GM03348 (cell line): Measurements from ENCODE around the gene ARAP1.
"Not testable (repeated sequence)": the region's sequence is repeated elsewhere in the genome, so short reads cannot be mapped to it uniquely, and the experiment has no call there.

Experiments
- DNase-seq: peaks from one replicate; pipeline ENCODE4 v3.0.0; 2012; ENCODE audit warnings: low spot score

ARAP1 gene

DNA sequence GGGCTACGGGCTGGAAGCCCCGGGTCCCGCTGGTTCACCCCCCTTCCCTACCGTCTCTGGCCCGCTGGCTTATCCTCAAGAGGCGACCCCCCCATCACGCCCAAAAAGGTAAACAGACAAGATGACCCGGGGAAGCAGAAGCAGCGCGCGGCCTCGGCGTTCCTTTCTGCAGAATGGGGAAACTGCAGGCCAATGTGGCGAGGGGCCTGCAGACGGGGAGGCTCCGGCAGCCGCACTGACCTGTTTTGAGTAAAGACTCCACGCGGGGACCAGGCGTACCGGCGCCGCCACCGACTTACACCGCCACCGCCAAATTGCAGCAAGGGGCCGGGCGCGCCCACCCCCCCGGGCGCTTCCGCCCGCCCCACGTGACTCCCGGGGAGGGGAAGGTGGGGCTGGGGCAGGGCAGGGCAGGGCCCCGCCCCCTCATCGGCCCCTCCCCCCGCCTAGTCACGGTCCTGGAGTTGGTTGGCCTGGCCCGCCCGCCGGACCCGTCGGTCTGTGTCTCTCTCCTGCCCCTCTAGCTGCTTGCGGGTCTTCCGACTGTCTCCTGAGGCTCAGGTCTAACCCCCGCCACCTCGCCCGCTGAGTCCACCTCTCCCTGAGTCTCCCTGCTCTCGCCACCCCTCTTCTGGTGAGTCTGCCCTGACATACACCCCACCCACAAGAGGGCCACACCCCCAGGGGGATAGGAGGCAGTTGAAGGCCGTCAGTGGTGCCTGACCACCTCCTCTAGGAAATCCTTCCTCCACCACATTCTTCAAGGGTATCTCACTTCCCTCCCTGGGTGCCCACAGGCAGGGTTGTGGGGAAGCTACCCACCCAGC is at the start of gene ARAP1:
ARAP1 (minus strand) TSS at position 321 of the 827 bp plus-strand sequence. CDS start 25,280 bp downstream, outside the sequence.
- DNase-seq: peak; percentile 98

DNA sequence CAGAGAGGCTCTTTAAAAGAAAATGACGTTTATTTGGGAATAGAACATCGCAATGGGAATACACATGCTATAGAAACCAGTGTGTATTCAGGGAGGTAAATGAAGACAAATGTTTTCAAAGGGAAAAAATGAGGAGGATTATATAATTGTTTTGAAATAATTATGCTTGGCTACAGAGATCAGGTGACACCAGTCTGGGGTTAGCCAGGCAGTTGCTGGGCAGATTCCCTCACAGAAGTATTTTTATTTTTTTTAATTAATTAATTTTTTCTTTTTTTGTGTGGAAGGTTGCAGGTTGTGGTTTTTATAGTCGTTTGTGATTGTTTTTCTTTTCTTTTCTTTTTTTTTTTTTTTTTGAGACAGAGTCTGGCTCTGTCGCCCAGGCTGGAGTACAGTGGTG is 47.2 kb upstream of the ARAP1 start:
- DNase-seq: no peak

DNA sequence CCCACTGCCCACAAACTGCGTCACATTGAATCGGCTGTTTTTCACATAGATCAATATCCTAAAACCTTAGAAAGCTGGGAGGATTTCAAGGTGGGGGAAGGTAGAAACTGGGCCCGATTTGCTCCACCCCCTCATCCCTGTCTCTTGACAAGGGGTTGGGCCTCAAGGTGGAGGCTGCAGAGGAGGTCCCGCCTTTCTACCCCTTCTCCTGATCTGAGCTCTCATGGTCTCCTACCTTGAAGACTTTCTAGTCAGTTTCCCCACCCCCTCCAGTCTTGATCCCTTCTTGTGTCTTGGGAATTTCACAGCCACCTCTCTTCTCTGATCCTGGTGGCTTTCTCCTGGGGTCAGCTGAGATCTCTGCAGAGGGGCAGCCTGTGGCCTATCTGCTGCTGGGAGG is 46.2 kb upstream of the ARAP1 start:
- no peak for DNase-seq

DNA sequence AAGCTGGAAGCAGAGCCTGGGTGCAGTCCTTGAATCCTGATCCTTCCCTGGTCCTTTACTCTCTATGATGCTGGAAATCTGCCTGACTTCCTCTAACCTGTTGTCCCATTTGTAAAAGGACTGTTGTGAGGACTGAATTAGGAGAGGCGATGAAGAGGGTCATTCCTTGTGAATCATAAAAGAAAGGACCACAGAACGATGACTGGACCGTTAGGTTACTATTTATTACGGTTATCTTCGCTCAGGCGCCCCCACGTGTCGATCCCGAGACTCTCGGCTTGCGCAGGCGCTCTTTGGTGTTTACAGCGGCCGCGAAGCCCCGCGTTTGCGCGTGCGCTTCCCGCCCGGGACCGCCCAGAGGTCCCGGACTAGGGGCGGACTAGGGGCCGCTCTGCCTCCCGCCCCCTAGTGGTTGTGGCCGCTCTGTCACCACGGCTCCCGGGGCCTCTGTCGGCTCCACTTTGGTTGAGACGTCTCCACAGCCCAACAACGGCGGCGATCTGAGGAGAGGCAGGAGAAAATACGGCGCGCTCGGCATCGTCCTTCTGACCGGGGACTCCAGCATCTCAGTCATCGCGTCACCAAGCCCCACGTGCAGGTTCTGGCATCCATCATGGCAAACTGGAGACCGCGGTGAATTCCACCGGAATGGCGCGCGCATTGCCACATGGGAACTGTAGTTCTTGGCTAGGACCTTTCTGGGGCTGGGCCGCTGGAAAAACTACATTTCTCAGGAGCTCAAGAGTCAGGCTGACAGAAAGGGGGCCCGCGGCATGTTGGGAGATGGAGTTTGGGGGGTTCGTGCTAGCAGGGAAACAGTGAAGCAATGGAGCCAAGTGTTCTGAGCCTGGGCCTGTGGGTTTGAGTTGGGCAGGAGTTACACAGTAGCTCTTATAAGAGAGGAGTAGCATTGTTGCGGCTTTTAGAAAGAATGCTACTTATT is 41.5 kb upstream of the ARAP1 start, which contains the start of gene STARD10:
STARD10 (minus strand) TSS at position 623 of the 943 bp plus-strand sequence. CDS start 12,866 bp downstream, outside the sequence.
- peak; percentile 100 for DNase-seq

DNA sequence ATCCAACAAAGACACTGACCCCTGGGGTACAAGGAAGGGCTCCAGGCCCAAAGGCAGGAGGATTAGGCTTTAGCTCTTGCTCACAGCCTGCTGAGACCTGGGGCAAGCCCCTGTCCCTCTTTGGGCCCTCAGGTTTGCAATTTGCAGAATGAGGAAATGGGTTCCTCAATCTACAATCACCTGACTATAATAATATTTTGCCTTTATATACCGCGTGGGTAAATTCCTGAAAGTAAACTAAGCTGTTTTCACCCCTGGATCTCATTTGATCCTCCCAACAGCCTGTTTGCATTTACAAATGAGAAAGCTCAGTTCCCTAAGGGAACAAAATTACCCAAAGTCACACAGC is 40.8 kb upstream of the ARAP1 start:
- DNase-seq: no peak

DNA sequence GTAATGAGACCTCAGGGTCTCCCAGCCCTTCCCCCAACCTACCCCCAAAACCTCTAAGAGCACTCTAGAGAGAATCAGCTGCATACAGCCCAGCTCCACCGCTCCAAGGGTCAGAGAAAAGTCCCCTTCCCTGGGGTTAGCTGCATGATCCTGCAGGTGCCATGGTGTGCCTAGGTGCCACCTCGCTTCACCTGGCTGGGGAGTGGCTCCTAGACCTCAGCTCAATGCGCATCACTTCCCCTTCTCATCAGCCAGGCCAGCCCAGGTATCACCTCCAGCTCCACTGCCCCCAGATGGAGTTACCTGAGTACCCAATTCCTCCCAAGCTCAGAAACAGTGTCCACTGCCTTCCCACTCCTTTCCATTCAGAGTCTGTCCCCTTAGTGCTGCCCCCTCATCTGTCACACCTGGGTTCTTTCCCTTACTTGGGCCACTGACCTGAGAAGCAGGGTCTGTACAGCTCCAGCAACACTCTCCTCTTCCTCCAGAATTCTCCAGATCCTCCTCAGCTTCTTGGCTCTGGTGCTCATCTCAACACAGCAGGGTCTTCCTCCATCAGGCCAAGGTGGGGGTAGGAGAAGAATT is 40.3 kb upstream of the ARAP1 start:
- DNase-seq: no peak

DNA sequence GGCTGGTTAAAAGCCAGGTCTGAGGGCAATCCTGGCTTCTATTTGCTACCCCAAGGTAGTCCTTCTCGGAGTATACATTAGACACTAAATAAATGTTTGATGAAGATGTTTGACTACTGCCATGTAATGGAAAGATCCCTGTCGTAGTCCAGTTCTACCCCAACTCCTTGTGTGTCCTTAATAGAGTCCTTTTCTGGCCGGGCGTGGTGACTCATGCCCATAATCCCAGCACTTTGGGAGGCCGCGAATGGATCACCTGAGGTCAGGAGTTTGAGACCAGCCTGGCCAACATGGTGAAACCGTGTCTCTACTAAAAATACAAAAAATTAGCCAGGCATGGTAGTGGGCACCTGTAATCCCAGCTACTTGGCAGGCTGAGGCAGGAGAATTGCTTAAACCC is 39.0 kb upstream of the ARAP1 start:
- DNase-seq: not testable (repeated sequence)

DNA sequence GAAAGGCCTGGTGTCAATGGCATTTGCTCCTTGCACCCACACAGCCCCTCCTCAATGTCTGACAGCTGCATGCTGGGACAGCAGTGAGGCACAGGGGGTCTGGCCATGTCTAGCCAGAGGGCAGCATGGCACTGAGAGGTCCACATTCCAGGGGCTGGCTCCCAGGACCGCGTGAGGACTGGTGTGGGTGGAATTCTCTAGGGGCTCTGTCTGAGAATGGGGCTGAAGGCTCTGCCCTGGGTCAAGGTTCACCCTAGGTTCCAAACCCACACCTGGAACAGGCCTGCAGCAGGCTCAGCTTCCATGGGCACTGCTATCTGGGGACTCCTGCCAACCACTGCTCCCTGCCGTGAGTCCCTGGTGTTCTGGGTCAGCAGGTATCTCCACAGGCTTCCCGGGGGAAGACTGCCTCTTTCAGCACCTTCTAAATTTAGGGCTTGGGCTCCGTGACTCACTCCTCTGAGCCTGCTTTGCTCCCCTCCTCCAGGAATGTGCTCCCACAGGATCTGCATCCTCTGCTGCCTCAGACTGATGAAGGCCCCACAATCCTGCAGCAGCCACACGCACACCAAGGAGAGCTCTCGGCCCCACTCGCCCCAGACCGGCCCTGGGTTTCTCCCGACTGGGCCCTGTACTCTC is 37.4 kb upstream of the ARAP1 start:
- DNase-seq: peak; percentile 85

DNA sequence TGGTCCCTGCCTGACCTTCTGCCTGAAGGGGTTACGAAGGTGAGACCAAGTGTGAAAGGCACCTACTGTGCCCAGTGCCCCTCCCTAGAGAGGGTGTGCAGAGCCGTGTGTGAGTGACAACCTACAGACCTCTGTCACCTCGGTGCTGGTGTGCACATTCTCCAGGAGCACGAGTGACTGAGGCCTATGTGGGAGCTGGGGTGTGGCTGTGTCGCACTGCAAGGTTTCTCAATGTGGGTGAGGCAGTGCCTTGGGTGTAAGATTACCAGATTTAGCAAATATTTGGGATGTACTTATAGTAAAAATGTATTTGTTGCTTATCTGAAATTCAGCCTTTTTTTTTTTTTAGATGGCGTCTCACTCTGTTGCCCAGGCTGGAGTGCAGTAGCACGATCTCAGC is 36.0 kb upstream of the ARAP1 start:
- no peak for DNase-seq

DNA sequence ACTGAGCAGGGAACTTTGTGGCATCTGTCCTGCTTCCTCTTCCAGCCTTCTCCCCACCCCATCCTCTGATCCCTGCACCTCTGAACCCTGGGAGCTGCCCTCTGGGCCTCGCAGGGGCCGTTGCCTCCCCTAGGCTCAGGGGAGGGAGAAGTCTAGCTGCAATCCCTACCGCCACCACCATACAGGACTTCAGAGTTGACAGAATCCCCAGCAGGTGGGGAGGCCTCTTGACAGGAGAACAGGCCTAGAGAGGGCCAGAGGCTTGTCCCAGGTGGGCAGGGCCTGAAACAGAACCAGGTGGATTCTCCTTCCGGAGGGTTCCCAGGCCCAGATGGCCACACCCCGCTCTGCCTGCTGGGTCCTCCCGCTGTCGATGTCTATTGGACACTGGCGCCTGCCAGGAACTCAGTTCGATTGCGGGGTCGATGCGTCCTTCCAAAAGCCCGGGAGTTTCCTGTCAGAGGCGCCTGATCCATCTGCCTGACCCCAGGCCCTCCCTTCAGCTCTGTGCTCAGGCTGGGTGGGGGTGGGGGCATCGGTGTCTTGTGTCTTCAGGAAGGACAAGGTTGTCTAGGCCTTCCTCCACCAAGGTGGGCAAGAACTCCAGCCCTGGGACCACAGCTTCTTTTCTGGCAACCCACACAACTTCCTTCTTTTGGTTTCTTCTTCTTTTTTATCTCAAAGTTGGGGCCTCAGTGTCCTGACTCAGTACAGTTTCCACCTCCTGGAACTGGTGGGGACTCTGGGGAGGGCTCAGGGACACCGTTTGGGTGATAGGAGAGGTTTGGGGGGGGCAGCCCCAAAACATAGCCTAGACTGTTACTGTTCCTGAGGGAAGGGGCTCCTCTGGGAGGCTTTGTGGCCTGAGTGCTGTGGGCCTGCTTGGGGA is 35.3 kb upstream of the ARAP1 start:
- no peak for DNase-seq

DNA sequence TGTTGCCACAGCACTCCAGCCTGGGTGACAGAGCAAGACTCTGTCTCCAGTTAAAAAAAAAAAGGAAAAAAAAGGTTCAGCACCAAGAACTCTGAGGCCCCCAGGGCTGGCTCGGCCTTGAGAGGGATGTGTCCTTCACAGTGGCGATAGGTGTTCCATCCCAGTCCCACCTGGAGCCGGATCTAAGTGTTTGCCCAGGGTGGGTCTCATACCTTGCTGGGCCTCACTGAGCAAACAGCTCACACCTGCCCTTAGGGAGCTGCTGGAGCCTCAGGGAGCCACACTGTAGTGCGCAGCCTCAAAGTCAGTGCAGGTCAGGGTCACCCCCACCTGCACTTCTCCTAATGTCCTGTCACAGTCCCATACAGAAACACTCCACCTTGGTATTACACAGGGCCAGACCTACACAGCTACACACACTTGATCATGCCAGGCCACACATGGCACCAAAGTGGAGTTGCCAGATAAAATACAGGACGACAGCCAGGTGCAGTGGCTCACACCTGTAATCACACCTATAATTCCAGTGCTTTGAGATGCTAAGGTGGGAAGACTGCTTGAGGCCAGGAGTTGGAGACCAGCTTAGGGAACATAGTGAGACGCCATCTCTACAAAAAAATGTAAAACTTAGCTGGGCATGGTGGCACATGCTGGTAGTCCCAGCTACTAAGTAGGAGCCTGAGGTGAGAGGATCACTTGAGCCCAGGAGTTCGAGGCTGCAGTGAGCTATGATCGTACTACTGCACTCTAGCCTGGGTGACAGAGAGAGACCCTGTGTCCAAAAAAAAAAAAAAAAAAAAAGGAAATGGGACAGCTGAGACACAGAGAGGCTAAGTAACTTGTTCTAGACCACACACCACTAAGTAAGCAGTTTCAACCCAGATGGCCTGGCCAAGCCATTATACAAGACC is 34.4 kb upstream of the ARAP1 start:
- DNase-seq: no peak

DNA sequence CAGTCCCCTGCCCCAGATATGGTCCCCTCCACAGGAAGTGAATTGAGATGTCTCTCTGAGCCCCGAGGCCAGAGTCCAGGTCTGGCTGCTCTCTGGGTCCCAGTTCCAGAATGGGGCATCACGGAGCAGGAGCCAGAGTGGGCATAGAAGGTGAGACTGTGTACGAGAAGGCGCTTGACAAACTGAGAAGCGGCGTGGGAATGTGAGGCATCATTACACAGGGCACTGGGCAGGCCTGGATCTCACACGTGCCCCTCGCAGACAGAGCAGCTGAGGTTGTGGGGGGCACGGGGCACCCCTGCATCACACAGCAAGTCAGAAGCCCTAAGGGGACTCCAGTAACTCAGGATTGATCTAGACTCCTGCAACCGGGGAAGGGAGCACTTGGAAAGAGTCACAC is 32.5 kb upstream of the ARAP1 start:
- no peak for DNase-seq

DNA sequence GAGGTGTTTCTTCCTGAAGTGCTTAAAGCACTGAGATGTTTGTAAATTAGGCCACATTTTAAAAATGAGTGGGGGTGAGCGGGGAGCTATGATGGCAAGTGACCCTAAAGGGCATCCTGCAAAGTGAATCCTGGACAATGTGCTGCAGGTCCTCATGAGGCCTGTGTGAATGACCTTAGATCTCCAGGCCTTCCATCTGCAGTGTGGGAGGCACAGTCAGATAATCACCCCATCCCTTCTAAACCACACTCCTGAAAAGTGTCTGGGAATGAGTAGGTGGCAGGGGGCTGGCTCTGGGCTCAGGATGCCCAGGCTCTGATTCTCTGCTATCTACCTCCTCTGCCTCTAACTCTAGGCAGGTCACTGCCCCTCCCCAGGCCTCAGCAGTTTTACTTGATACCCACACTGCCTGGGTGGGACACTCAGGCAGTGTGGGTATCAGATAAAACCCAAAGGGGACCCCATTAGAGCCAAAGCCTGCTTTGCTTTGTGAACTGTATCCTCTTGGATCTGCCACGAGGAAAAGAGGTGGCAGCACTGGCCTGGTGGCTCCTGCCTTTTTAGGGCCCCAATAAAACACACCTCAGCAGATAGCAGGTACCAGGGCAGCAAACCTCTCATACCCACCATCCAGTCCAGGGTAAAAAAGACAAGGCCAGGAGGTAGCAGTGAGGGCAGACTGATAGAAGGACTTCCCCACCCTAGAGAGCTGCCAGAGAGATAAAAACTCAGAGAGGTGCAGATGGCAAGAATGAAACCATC is 31.1 kb upstream of the ARAP1 start:
- no peak for DNase-seq

DNA sequence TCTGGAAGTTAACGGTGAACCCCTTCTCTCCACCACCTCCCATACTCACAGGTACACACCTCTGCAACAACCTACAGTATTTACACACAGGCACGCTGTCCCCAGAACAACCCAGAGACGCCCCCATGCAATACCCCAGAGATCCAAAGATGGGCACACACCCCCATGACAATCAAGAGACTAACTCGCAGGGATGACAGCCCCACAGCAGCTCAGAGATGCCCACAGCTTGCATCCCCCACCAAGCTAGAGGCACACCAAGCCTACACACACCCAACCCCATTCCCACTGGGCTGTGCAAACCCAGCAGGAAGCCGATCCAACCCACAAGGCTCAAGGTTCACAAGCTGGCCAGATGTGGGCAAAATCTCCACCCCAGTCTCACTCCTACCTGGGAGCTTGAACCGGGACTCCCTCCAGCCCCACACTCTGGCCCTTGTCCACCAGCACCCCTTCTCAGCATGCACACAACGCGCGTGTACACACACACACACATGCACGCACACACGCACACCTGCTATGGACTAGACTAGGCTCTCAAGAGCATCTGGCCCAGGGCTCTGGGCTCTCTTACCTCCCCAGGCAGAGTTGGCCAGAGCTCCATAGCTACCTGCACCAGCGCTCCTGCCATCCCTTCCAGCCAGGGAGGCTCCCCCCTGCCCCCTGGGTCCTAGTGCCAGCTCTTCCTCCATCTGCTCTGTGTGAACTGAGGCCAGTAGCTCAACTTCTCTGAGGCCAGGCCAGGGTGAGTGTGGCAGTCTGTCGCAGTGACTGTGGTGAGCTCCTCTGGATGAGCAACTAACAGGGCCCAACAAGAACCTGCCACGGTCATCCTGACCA is 30.1 kb upstream of the ARAP1 start:
- no peak for DNase-seq

DNA sequence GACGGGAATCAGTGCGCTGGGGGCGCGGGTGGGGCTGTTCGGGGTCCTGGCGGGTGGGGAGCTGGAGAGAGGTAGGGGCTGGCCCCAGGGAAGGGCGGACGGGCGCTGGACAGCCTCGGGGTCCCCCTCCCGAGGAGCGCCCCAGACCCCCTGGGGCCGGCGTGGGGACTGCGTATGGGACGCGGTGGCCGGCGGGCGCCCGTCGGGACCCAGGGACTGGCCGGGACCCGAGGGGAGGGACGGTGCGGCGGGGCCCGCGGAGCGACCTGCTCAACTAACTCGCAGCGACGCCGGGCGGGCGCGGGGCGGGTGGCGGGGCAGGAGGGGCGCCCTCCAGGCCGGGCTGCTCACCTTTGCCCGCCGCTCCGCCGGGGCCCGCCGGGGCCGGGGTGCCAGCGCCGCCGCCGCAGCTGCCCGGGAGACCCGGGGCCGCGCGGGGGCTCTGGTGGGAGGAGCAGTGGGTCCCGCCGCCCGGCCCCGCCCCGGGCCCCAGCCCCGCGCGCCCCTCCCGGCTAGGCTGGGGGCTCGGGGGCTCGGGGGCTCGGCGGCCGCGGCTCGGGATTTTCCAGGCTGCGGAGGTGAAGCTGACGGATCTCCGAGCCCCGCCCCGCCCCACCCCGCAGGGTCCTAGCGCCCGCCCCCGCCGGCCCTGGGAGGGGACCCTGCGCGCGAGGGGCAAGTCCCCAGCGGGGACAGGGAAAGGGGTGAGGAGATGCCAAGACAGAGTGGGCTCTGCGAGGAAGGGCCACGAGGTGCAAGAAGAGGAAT is 29.3 kb upstream of the ARAP1 start:
- DNase-seq: peak; percentile 79

DNA sequence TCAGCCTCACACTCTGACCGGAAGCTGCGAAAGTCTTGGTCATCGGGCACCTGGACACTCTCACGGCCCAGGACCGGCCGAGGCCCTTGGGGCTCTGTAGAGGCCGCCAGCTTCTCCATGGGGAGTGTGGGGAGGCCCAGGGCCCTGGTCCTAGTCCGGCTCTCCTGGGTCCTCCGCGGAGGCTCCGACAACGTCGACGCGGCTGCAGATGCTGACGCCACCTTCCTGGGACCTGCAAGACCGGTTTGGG is 28.8 kb upstream of the ARAP1 start:
- no peak for DNase-seq

DNA sequence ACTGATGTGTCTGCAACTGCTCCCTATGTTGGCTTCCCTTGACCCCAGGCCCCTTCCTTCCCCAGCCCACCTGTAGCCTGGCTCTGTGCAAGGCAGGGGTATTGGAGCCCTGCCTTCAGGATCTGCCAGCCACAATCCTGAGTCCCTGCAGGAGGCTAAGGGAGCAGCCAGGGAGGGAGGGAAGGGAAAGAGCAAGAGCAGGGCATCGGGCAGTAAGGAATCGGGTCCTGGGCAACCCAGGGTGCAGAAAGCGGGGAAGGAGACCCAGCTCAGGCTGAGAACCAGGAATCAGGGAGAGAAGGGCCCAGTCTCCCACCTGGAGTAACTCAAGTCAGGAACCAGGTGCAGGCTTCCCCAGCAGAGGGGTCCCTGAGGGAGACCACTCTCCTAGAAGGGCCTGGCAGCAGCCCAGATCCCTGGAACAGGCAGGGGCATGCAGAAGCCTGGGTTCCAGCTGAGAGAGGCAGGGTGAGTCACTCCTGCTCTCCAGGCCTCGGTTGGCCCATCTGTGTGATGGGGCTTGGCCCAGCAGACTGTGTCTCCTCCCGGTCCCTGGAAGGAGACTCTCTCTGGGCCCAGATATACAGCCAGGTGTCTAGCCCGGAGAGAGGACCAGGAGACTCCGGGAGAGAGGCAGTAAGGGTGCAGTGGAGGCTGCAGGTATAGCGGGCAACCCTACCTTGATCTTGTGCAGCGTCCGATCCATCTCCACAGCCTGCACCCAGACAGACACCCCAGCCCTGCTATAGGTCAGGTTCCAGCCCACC is 28.3 kb upstream of the ARAP1 start:
- no peak for DNase-seq
